HCT116 (cell line): ENCODE data around the gene ACCSL.

ENCODE experiments used
- ATF3 ChIP-seq: IDR thresholded peaks from 2 replicates; pipeline ENCODE4 v1.6.1; 2012
- CTCF ChIP-seq, 3 experiments: fragments of 200-600 bp in 1 of 3; sonication (generic) in 1 of 3; IDR thresholded peaks in 2 of 3; conservative IDR thresholded peaks in 1 of 3; 2 replicates each; pipeline ENCODE4 v1.5.1; 2012 to 2017; ENCODE audit warnings: low read depth in 2 of 3, low read length in 2 of 3, antibody characterized with exemption in 1 of 3, borderline replicate concordance in 1 of 3, control low read depth in 1 of 3, mild to moderate bottlenecking in 1 of 3, mixed read lengths in 1 of 3, mixed run types in 1 of 3, moderate library complexity in 1 of 3; ENCODE audit not compliant: insufficient read depth in 1 of 3
- EZH2 ChIP-seq: fragments of 200-600 bp; sonication (generic); IDR thresholded peaks from 2 replicates; pipeline ENCODE4 v1.6.1; 2017; ENCODE audit warnings: antibody characterized with exemption, mixed run types
- FOSL1 ChIP-seq: IDR thresholded peaks from 2 replicates; pipeline ENCODE4 v1.6.1; 2012; ENCODE audit warnings: low read depth
- POLR2A ChIP-seq: IDR thresholded peaks from 2 replicates; pipeline ENCODE4 v1.7.0; 2011; ENCODE audit warnings: borderline replicate concordance; ENCODE audit not compliant: insufficient read depth, insufficient read length; ENCODE audit errors: extremely low read depth

DNA sequence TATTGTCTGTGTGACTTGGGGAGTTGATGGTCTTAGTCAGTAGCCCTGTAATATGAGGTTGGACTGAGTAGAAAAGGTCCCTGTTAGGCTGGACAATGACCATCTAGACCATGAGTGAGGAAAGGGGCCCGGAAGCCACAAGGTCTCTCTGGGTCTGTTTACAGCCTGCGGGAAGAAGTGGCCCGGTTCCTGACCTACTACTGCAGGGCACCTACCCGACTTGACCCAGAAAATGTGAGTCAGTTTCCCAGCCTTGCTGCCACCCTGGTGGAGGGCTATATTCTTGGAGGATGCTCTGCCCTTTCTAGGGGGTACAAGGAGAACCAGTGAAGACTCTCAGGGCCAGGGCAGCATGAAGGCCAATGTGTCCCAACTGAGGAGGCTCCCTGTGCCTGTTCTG, 3.4 kb downstream of the ACCSL start:
- TF ChIP-seq CTCF (IDR thresholded peaks at IDR 0.05 in 2 of 3, conservative IDR thresholded peaks at IDR 0.05 in 1 of 3; ENCODE audit: borderline replicate concordance in 1 of 3, insufficient read depth in 1 of 3, low read depth in 2 of 3, low read length in 2 of 3), result no peak
- no peak for TF ChIP-seq POLR2A
- TF ChIP-seq EZH2, result no peak
- no peak for TF ChIP-seq ATF3
- TF ChIP-seq FOSL1, result no peak
